Erythroblast (primary cell): ENCODE measurements around the gene TPM2.

Experiments used
- GATA1 ChIP-seq: IDR thresholded peaks from 2 replicates; pipeline ENCODE4 v1.6.1; 2011; ENCODE audit warnings: low read depth, mild to moderate bottlenecking, control low read depth, low read length, moderate library complexity
- POLR2A ChIP-seq: IDR thresholded peaks from 2 replicates; pipeline ENCODE4 v1.6.1; 2011; ENCODE audit warnings: mild to moderate bottlenecking, low read length

DNA sequence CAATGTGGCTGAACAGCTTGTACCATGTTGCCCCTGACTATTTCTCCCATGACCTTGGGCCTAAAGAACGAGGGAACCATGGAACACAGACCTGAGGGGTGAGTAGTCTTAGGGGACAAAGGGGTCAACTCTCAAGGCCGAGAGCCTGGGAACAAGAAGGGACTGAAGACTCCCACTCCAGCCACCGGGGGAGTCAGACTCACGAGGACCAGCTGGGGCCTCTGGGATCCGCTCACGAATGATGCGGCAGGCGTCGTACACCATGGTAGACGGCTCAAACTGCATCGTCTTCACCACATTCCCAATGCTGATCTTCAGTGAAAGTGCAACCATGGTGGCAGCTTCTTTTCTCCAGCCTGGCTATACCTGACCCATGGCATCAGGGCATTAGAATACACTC, 35.6 kb upstream of the TPM2 start:
- no peak for TF ChIP-seq POLR2A
- TF ChIP-seq GATA1, result no peak
